SK-N-MC (cell line): ENCODE data around the gene ZDHHC14.

Experiments
- DNase-seq: peaks from one replicate; pipeline ENCODE4 v3.0.0-alpha.2; 2011; ENCODE audit warnings: low read depth, low spot score
- H3K27ac ChIP-seq: fragments of 200-600 bp; sonication (generic); 2 replicates; pipeline ENCODE4 v1.5.1; 2016; ENCODE audit warnings: mixed run types
- H3K36me3 ChIP-seq: fragments of 200-600 bp; sonication (generic); 2 replicates; pipeline ENCODE4 v1.6.1; 2017; ENCODE audit warnings: antibody characterized with exemption, low read length, mixed read lengths; ENCODE audit not compliant: insufficient read depth
- H3K4me3 ChIP-seq: fragments of 200-600 bp; sonication (generic); 2 replicates; pipeline ENCODE4 v1.5.1; 2016
- H3K9ac ChIP-seq: fragments of 200-600 bp; sonication (generic); 2 replicates; pipeline ENCODE4 v1.8.0; 2017; ENCODE audit warnings: mixed run types, mixed read lengths; ENCODE audit not compliant: insufficient read length
- H3K9me3 ChIP-seq: fragments of 200-600 bp; sonication (generic); 2 replicates; pipeline ENCODE4 v1.6.1; 2017; ENCODE audit warnings: low read depth, mild to moderate bottlenecking, antibody characterized with exemption, low read length, moderate library complexity, mixed read lengths
- EZH2 ChIP-seq: fragments of 200-600 bp; sonication (generic); IDR thresholded peaks from one replicate; pipeline ENCODE4 v1.6.1; 2017; ENCODE audit warnings: antibody characterized with exemption
- FOXP2 ChIP-seq: optimal IDR thresholded peaks from 2 replicates; pipeline ENCODE3; 2011; ENCODE audit warnings: mild to moderate bottlenecking, moderate library complexity; ENCODE audit not compliant: insufficient read depth; ENCODE audit errors: extremely low read length, control extremely low read depth
- POLR2AphosphoS5 ChIP-seq: IDR thresholded peaks from 2 replicates; pipeline ENCODE4 v1.6.1; 2012; ENCODE audit warnings: mild to moderate bottlenecking, low read depth, low read length, borderline replicate concordance

Gene ZDHHC14

DNA sequence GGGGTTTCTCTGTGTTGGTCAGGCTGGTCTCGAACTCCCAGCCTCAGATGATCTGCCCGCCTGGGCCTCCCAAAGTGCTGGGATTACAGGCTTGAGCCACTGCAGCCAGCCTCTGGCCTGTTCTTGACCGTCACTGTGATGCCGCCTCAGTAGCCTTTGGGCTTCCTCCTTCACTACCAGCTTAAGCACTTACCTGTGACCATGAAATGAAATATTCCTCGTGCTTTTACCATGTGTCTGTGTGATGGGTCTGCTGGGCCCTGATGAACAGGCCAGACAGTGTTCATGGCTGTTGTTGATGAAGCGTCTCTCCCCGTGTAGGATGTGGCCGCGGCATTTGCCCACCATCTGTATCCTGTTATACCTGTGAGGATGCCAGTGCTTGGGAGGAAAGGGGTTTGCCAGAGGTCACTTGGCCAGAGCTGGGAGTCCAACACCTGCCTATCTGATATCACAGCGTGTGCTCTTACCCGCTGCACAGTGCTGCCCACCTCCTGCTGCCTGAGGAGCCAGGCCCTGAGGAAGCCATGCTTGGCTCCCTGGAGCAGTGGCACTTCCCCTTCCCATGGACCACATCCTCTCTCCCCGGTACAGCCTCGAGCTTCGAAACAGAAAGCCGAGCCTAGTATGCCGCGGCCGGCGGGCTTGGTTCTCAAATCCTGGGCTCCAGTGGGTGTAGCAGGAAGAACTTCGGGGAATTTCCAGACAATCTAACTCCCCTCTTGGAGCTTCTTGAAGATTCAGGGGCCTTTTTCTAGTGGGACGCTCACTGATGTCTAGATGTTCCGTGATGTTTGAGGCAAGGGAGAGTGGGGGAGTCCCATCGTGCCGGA, 167.9 kb downstream of the ZDHHC14 start:
- no peak for DNase-seq
- TF ChIP-seq POLR2AphosphoS5 = no peak
- TF ChIP-seq FOXP2 = no peak
- no peak for TF ChIP-seq EZH2
- Histone ChIP-seq H3K9ac (no peak overlapping the region), H3K9me3 (no peaks in the 10 kb centered on the region), H3K4me3 (no peak overlapping the region), H3K27ac (no peak overlapping the region), H3K36me3 (no peaks in the 10 kb centered on the region)

GRCh38 chr6:157549468-157549745, 168.4 kb downstream of the ZDHHC14 start:
- DNase-seq = no peak
- H3K9me3 ChIP-seq = no peaks in the 10 kb centered on the region
- no peak overlapping the region for H3K9ac ChIP-seq
- H3K4me3 ChIP-seq = no peak overlapping the region
- TF ChIP-seq POLR2AphosphoS5 = no peak
- no peak for TF ChIP-seq FOXP2
- no peak for TF ChIP-seq EZH2
- no peaks in the 10 kb centered on the region for H3K36me3 ChIP-seq
- no peak overlapping the region for H3K27ac ChIP-seq

- Histone ChIP-seq H3K27ac (no peak overlapping the region), H3K4me3 (no peak overlapping the region), H3K9ac (no peak overlapping the region), H3K36me3 (no peaks in the 10 kb centered on the region), H3K9me3 (no peaks in the 10 kb centered on the region)
- DNase-seq = no peak
- TF ChIP-seq EZH2 (no peak), FOXP2 (no peak), POLR2AphosphoS5 (no peak)
Observed at GRCh38 chr6:157550114-157550989, 169.4 kb downstream of the ZDHHC14 start.

- TF ChIP-seq FOXP2 (no peak), EZH2 (no peak), POLR2AphosphoS5 (no peak)
- Histone ChIP-seq H3K9ac (no peak overlapping the region), H3K27ac (no peak overlapping the region), H3K9me3 (no peaks in the 10 kb centered on the region), H3K36me3 (no peaks in the 10 kb centered on the region), H3K4me3 (no peak overlapping the region)
- no peak for DNase-seq
Observed at GRCh38 chr6:157551041-157551832, 170.2 kb downstream of the ZDHHC14 start.

- Histone ChIP-seq H3K9ac (no peak overlapping the region), H3K9me3 (no peaks in the 10 kb centered on the region), H3K36me3 (no peaks in the 10 kb centered on the region), H3K27ac (no peak overlapping the region), H3K4me3 (no peak overlapping the region)
- TF ChIP-seq POLR2AphosphoS5 = no peak
- TF ChIP-seq EZH2 = no peak
- no peak for TF ChIP-seq FOXP2
- DNase-seq = no peak
Observed at GRCh38 chr6:157552081-157552747, 171.2 kb downstream of the ZDHHC14 start.

DNA sequence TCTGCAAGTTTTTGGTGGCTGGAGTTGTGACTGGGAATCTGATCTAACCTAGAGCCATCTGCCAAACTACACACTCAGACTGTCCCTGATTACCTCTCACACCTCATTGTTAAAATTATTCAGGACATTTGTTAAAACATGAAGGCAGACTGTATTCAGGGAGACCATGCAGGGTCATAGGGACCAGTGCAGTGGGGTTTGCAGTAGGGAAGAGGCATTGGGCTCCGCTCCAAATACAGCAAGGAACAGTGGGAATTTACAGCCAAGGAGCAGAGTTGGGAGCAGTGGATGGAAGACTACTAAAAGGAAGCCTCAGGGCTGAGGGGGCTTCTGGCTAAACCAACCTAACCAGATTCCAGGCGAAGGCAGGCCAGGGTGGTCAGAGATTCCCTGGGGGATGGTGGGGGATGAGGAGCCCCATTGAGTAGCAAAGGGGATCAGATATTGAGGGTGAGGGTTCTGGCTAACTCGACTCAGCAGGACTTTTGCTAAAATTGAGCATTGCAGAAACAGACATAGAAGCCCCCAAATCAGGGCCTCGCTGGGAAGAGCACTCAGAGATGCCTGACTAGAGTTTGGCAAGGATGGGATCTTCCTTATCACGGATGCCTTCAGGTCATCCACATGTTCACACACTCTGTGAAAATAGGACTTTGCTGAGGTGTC, 172.0 kb downstream of the ZDHHC14 start:
- H3K9ac ChIP-seq = no peak overlapping the region
- no peak for TF ChIP-seq FOXP2
- H3K4me3 ChIP-seq = no peak overlapping the region
- DNase-seq = no peak
- H3K36me3 ChIP-seq = no peaks in the 10 kb centered on the region
- no peak overlapping the region for H3K27ac ChIP-seq
- H3K9me3 ChIP-seq = no peaks in the 10 kb centered on the region

DNA sequence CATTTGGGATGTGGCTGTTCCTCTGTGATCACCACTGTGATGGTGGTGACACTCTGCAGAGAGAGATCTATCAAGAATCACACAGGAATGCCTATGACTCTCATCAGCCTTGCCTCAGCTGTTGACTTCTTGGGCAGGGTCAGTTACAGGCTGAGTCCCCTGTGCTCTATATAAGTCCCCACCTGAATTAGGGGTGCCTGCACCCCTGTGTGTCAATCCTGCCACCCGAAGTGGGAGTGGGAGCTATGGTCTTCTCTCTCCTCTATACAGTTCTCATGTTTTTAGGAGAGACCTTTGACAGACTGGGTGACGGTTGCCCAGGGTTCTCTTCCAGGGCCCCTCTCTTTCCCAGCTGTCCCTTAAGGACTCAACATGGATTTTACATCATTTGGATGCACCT, 173.8 kb downstream of the ZDHHC14 start:
- Histone ChIP-seq H3K9ac (no peak overlapping the region), H3K27ac (no peak overlapping the region), H3K36me3 (no peaks in the 10 kb centered on the region), H3K4me3 (no peak overlapping the region), H3K9me3 (no peaks in the 10 kb centered on the region)
- no peak for TF ChIP-seq EZH2
- TF ChIP-seq FOXP2 = no peak
- TF ChIP-seq POLR2AphosphoS5 = no peak
- DNase-seq = no peak

DNA sequence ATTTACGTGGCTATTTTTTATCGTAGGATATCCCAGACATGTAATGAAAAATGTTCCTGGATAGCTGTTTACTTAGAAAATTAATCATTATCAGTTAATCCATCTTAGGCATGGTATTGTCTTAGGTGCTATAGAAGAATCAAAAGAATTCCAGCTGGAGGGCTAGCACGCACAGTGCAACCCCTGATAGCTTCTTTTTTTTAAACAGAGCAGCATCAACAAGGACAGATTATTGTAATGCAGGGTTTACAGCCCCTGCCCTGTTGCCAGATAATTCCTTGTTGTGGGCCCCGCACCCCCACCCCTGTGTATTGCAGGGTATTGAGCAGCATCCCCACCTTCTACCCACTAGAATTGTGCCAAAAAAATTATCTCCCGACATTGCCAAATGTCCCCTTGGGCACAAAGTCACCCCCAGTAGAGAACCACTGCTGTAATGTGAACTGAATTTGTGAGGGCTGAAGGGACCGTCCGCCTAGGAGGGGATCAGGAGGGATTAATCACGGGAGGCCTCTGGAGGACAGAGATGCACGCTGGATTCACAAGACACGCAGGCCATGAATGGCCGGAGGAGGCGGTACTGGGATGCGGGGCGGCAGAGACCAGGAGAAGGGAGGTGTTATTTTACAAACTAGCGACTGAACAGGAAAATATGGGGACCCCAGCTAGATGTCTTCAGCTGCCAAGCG, 174.6 kb downstream of the ZDHHC14 start:
- no peak overlapping the region for H3K4me3 ChIP-seq
- no peaks in the 10 kb centered on the region for H3K9me3 ChIP-seq
- H3K36me3 ChIP-seq = no peaks in the 10 kb centered on the region
- H3K9ac ChIP-seq = no peak overlapping the region
- no peak for DNase-seq
- no peak for TF ChIP-seq EZH2
- no peak for TF ChIP-seq FOXP2
- no peak for TF ChIP-seq POLR2AphosphoS5
- no peak overlapping the region for H3K27ac ChIP-seq
